ENCODE measurements around the gene RBMS3. TPM values are rescaled to one million over a fixed set of nuclear protein-coding genes. Genes with fewer than 3 reads are reported as not detected.

Gene RBMS3
- total RNA-seq, 2 donors from 2014 or later = 2.8 to 9.6 TPM

GRCh38 chr3:29610781-29611180, 329.9 kb downstream of the RBMS3 start:
- no peak overlapping the region for H3K27ac ChIP-seq
- no peak overlapping the region for H3K9ac ChIP-seq (ENCODE audit: low read depth in 2 of 2, low read length in 2 of 2)
- no peaks in the 10 kb centered on the region for H3K36me3 ChIP-seq
- no peaks in the 10 kb centered on the region for H3K27me3 ChIP-seq
- H3K4me1 ChIP-seq = no peaks in the 10 kb centered on the region
- intact Hi-C loops (cut with DNase I) = no loop called here
- H3K4me3 ChIP-seq = no peak overlapping the region
- no peaks in the 10 kb centered on the region for H3K9me3 ChIP-seq
- no peak for TF ChIP-seq CTCF (IDR thresholded peaks at IDR 0.05)
- no peak for DNase-seq

DNA sequence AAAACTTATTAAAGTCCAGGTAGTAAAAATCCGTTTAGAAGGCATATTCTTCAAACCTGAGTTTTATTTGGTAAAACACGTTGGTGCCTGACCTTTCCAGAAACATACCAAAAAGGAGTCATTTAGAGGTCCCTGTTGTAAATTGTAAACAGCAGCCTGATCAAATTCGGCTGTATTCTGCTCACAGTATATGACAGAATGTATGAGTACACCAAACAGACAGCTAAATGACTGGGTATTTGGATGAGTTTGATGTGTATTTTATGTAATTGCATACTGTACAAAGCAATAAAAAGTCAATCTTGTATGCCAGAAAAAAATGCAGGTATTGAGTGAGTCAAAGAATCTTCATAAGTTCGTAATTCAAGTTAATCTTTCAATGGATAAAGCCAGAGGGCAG, 330.4 kb downstream of the RBMS3 start:
- Histone ChIP-seq H3K36me3 (no peaks in the 10 kb centered on the region), H3K9ac (ENCODE audit: low read depth in 2 of 2, low read length in 2 of 2) (no peak overlapping the region), H3K27ac (no peak overlapping the region), H3K4me3 (no peak overlapping the region), H3K4me1 (no peaks in the 10 kb centered on the region), H3K9me3 (no peaks in the 10 kb centered on the region), H3K27me3 (no peaks in the 10 kb centered on the region)
- no peak for DNase-seq
- intact Hi-C loops (cut with DNase I) = no loop called here
- TF ChIP-seq CTCF (IDR thresholded peaks at IDR 0.05) = no peak

DNA sequence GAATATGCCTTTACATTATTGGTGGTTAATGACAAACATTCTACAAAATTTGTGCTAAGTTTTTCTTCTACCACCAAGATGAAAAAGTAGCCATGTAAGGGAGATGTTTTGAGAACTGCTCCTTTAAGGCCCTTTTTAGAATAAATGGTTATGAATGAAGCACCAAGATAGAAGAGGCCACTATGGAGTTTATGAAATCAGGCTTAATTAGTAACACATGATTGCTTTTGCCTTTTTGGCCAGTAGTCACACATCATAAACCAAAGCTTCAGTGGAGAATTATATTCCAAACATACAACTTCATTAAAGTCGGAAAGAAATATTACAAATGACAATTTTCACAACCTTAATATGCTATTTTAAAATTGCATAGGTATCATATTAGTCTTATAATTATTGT, 331.7 kb downstream of the RBMS3 start:
- H3K27ac ChIP-seq = no peak overlapping the region
- H3K9ac ChIP-seq (ENCODE audit: low read depth in 2 of 2, low read length in 2 of 2) = no peak overlapping the region
- no peaks in the 10 kb centered on the region for H3K9me3 ChIP-seq
- intact Hi-C loops (cut with DNase I) = no loop called here
- H3K4me1 ChIP-seq = no peaks in the 10 kb centered on the region
- no peaks in the 10 kb centered on the region for H3K36me3 ChIP-seq
- H3K27me3 ChIP-seq = no peaks in the 10 kb centered on the region
- H3K4me3 ChIP-seq = no peak overlapping the region
- no peak for TF ChIP-seq CTCF (IDR thresholded peaks at IDR 0.05)
- DNase-seq = no peak

GRCh38 chr3:29614954-29615353, 334.1 kb downstream of the RBMS3 start:
- no peak for TF ChIP-seq CTCF (IDR thresholded peaks at IDR 0.05)
- H3K9me3 ChIP-seq = no peaks in the 10 kb centered on the region
- intact Hi-C loops (cut with DNase I) = no loop called here

GRCh38 chr3:29618395-29619282, 337.8 kb downstream of the RBMS3 start:
- intact Hi-C loops (cut with DNase I) = no loop called here
- H3K4me3 ChIP-seq = no peak overlapping the region
- no peaks in the 10 kb centered on the region for H3K36me3 ChIP-seq
- no peak overlapping the region for H3K9ac ChIP-seq (ENCODE audit: low read depth in 2 of 2, low read length in 2 of 2)
- no peaks in the 10 kb centered on the region for H3K27me3 ChIP-seq
- no peak overlapping the region for H3K27ac ChIP-seq
- H3K9me3 ChIP-seq = no peaks in the 10 kb centered on the region
- no peaks in the 10 kb centered on the region for H3K4me1 ChIP-seq
- no peak for TF ChIP-seq CTCF (IDR thresholded peaks at IDR 0.05)
- DNase-seq = no peak

More at GRCh38 chr3:29614954-29615353, 334.1 kb downstream of the RBMS3 start:
- Histone ChIP-seq H3K27ac (no peak overlapping the region), H3K4me1 (no peaks in the 10 kb centered on the region), H3K36me3 (no peaks in the 10 kb centered on the region), H3K4me3 (no peak overlapping the region), H3K9ac (ENCODE audit: low read depth in 2 of 2, low read length in 2 of 2) (no peak overlapping the region), H3K27me3 (no peaks in the 10 kb centered on the region)
- DNase-seq = no peak

Measured in colonic mucosa (tissue), 4 donors.